Activated CD4-positive, alpha-beta T cell treated with anti-CD3 and anti-CD28 coated beads, Interleukin-2, amount 50 U/mL, for 4 hours (primary cell): ENCODE results near the gene TIE1.
A peak's percentile ranks its signal among the peaks of the same experiment; 100 is the strongest.

Source experiments
- DNase-seq, 2 experiments: peaks; one replicate each; pipeline ENCODE4 v3.0.0-alpha.2; 2020

Gene TIE1

GRCh38 chr1:43339584-43340232 is 38.9 kb downstream of the TIE1 start:
- DNase-seq, result no peak

- DNase-seq, result no peak
Observed at GRCh38 chr1:43340559-43340958, 39.8 kb downstream of the TIE1 start.

GRCh38 chr1:43344267-43344850 is 43.6 kb downstream of the TIE1 start:
- no peak for DNase-seq

- DNase-seq, result no peak
Observed at GRCh38 chr1:43345120-43345519, 44.3 kb downstream of the TIE1 start.

GRCh38 chr1:43346636-43347035 is 45.9 kb downstream of the TIE1 start:
- DNase-seq, result no peak

- no peak for DNase-seq
Observed at GRCh38 chr1:43348343-43348808, 47.6 kb downstream of the TIE1 start.

- peak; percentile 22 to 32 for DNase-seq
Observed at GRCh38 chr1:43348809-43349593, 48.2 kb downstream of the TIE1 start.

- no peak for DNase-seq
Observed at GRCh38 chr1:43349594-43350306, 49.0 kb downstream of the TIE1 start.

GRCh38 chr1:43350976-43351375 is 50.2 kb downstream of the TIE1 start:
- no peak for DNase-seq

- no peak for DNase-seq
Observed at GRCh38 chr1:43351421-43352350, 50.9 kb downstream of the TIE1 start.

GRCh38 chr1:43352351-43352705 is 51.5 kb downstream of the TIE1 start:
- DNase-seq, result no peak

- DNase-seq, result no peak
Observed at GRCh38 chr1:43352881-43353280, 52.1 kb downstream of the TIE1 start.

GRCh38 chr1:43354471-43354870 is 53.7 kb downstream of the TIE1 start:
- DNase-seq, result no peak

- DNase-seq, result no peak
Observed at GRCh38 chr1:43354936-43355335, 54.2 kb downstream of the TIE1 start.

- DNase-seq, result no peak
Observed at GRCh38 chr1:43357251-43357650, 56.5 kb downstream of the TIE1 start.

GRCh38 chr1:43358121-43358745 is 57.5 kb downstream of the TIE1 start:
- DNase-seq, result no peak

GRCh38 chr1:43358746-43359693 is 58.2 kb downstream of the TIE1 start, which contains the start of gene CDC20:
Gene CDC20, plus strand, starts transcription at chr1:43358981. Its CDS starts 235 bp downstream, at chr1:43359216.
- DNase-seq, result peak; percentile 96 to 97

GRCh38 chr1:43359696-43360095 is 58.9 kb downstream of the TIE1 start:
- no peak for DNase-seq

- DNase-seq, result no peak
Observed at GRCh38 chr1:43360616-43361015, 59.8 kb downstream of the TIE1 start.

GRCh38 chr1:43363283-43363934 is 62.6 kb downstream of the TIE1 start:
- no peak for DNase-seq
